Natural killer cell (primary cell): ENCODE results near the gene PRDM16. TPM values are rescaled to one million over a fixed set of nuclear protein-coding genes. Genes with fewer than 3 reads are reported as not detected.

Experiments
- ATAC-seq, 3 donors: fragments of 150-1000 bp in 2 of 3; fragments of 200-7000 bp in 1 of 3; cut with Tn5 transposase; 1 replicate in 1 of 3; 2 replicates in 2 of 3; pipeline ENCODE4 v1.10.0; 2021; ENCODE audit warnings: mild to moderate bottlenecking in 2 of 3, moderate library complexity in 2 of 3
- DNase-seq, 2 donors: peaks; one replicate each; pipeline versions ENCODE4 v3.0.0 to v3.0.0-alpha.2; 2013 to 2021; ENCODE audit warnings: mixed read lengths in 1 of 2
- H3K27ac ChIP-seq: one replicate; pipeline ENCODE4 v1.5.1; 2013; ENCODE audit warnings: mild to moderate bottlenecking, low read length
- H3K27me3 ChIP-seq: one replicate; pipeline ENCODE4 v1.6.1; 2013; ENCODE audit warnings: low read length; ENCODE audit not compliant: control insufficient read depth, insufficient read depth
- H3K36me3 ChIP-seq: one replicate; pipeline ENCODE4 v1.6.1; 2013; ENCODE audit warnings: low read length; ENCODE audit not compliant: control insufficient read depth, insufficient read depth
- H3K4me1 ChIP-seq: one replicate; pipeline ENCODE4 v1.6.1; 2013; ENCODE audit warnings: low read length; ENCODE audit not compliant: control insufficient read depth, insufficient read depth
- H3K4me3 ChIP-seq: one replicate; pipeline ENCODE4 v1.5.1; 2013; ENCODE audit warnings: low read length
- H3K9me3 ChIP-seq: one replicate; pipeline ENCODE4 v1.6.1; 2013; ENCODE audit warnings: low read length; ENCODE audit not compliant: control insufficient read depth, insufficient read depth
- H3K27ac Mint-ChIP-seq, 2 donors: one replicate each; pipeline ENCODE4 v1.8.0; 2022; ENCODE audit warnings: mild to moderate bottlenecking in 2 of 2, mixed read lengths in 2 of 2, moderate library complexity in 1 of 2
- H3K27me3 Mint-ChIP-seq, 2 donors: one replicate each; pipeline ENCODE4 v1.8.0; 2022; ENCODE audit warnings: low read depth in 2 of 2, mixed read lengths in 2 of 2
- H3K36me3 Mint-ChIP-seq: one replicate; pipeline ENCODE4 v1.8.0; 2022; ENCODE audit warnings: mixed read lengths
- H3K4me1 Mint-ChIP-seq, 2 donors: one replicate each; pipeline ENCODE4 v1.8.0; 2022; ENCODE audit warnings: mixed read lengths in 2 of 2
- H3K4me3 Mint-ChIP-seq: one replicate; pipeline ENCODE4 v1.8.0; 2022; ENCODE audit warnings: mild to moderate bottlenecking, moderate library complexity, mixed read lengths
- H3K9me3 Mint-ChIP-seq, 2 donors: one replicate each; pipeline ENCODE4 v1.8.0; 2022; ENCODE audit warnings: mixed read lengths in 2 of 2
- CTCF ChIP-seq: fragments of 200-600 bp; IDR thresholded peaks from one replicate; pipeline ENCODE4 v1.8.0; 2022; ENCODE audit warnings: antibody characterized with exemption
- WGBS: methylation state at CpG from one replicate; pipeline ENCODE4 v1.1.7; 2013; ENCODE audit warnings: missing lambda C conversion rate; ENCODE audit not compliant: insufficient coverage; 5-methylcytosine and 5-hydroxymethylcytosine counted together
- intact Hi-C: fragments of 100-400 bp; cut with micrococcal nuclease; formaldehyde crosslinking; loops from one replicate; pipeline ENCODE4 v1.14.2; 2022
- total RNA-seq, 4 donors: library from RNA; stranded (reverse); fragments of 120-200 nt in 1 of 4; gene quantifications; one replicate each; pipeline versions ENCODE4 v1.2.3 to v1.2.4, GENCODE V29; 2013 to 2022

The PRDM16 gene
- total RNA-seq, 3 donors from 2014 or later (not counting 1 experiment from before 2014, with no cell fraction given), result 0.25 to 0.64 TPM; not detected in 1

- H3K27ac ChIP-seq, result no peak overlapping the region
- no peak for ATAC-seq
- TF ChIP-seq CTCF, result no peak
- 90% methylated on average over 16 of the region's 16 CpGs for WGBS
- H3K9me3 ChIP-seq, result no peaks in the 10 kb centered on the region
- peaks cover 13% of the 10 kb centered on the region in 2 donors for H3K4me1 Mint-ChIP-seq
- no peak overlapping the region for H3K4me3 Mint-ChIP-seq
- no peak overlapping the region for H3K27ac Mint-ChIP-seq
- H3K36me3 ChIP-seq, result no peaks in the 10 kb centered on the region
- DNase-seq, result no peak
- H3K27me3 Mint-ChIP-seq, result peaks cover 27 to 35% of the 10 kb centered on the region in 2 donors
- H3K9me3 Mint-ChIP-seq, result no peaks in the 10 kb centered on the region
- intact Hi-C loops, result no loop called here
- peaks cover 23% of the 10 kb centered on the region for H3K4me1 ChIP-seq
- H3K36me3 Mint-ChIP-seq, result no peaks in the 10 kb centered on the region
- peaks cover 3% of the 10 kb centered on the region for H3K27me3 ChIP-seq
- H3K4me3 ChIP-seq, result no peak overlapping the region
Measured at GRCh38 chr1:3363756-3364155, 294.8 kb downstream of the PRDM16 start.

- Mint-ChIP-seq H3K27ac (no peak overlapping the region), H3K9me3 (no peaks in the 10 kb centered on the region), H3K27me3 (peaks cover 27 to 43% of the 10 kb centered on the region in 2 donors), H3K4me1 (peaks cover 13 to 14% of the 10 kb centered on the region in 2 donors), H3K4me3 (no peak overlapping the region), H3K36me3 (no peaks in the 10 kb centered on the region)
- intact Hi-C loops, result no loop called here
- Histone ChIP-seq H3K9me3 (no peaks in the 10 kb centered on the region), H3K27me3 (peaks cover 3% of the 10 kb centered on the region), H3K4me1 (peaks cover 23% of the 10 kb centered on the region), H3K36me3 (no peaks in the 10 kb centered on the region), H3K4me3 (no peak overlapping the region), H3K27ac (no peak overlapping the region)
- WGBS, result 31% methylated on average over 18 of the region's 18 CpGs
- ATAC-seq (no peak), DNase-seq (no peak)
- no peak for TF ChIP-seq CTCF
Measured at GRCh38 chr1:3364551-3364950, 295.5 kb downstream of the PRDM16 start.

GRCh38 chr1:3364983-3365382, 296.0 kb downstream of the PRDM16 start:
- no peak overlapping the region for H3K4me3 ChIP-seq
- H3K4me1 Mint-ChIP-seq, result peaks cover 13 to 18% of the 10 kb centered on the region in 2 donors
- no peaks in the 10 kb centered on the region for H3K36me3 ChIP-seq
- intact Hi-C loops, result no loop called here
- peaks cover 29 to 47% of the 10 kb centered on the region in 2 donors for H3K27me3 Mint-ChIP-seq
- peaks cover 3% of the 10 kb centered on the region for H3K27me3 ChIP-seq
- DNase-seq (no peak), ATAC-seq (no peak)
- no peaks in the 10 kb centered on the region for H3K36me3 Mint-ChIP-seq
- peaks cover 23% of the 10 kb centered on the region for H3K4me1 ChIP-seq
- H3K9me3 Mint-ChIP-seq, result no peaks in the 10 kb centered on the region
- no peak overlapping the region for H3K27ac ChIP-seq
- no peaks in the 10 kb centered on the region for H3K9me3 ChIP-seq
- H3K27ac Mint-ChIP-seq, result no peak overlapping the region
- no peak for TF ChIP-seq CTCF
- H3K4me3 Mint-ChIP-seq, result no peak overlapping the region
- WGBS, result 74% methylated on average over 9 of the region's 11 CpGs

- H3K4me1 ChIP-seq, result peaks cover 19% of the 10 kb centered on the region
- H3K36me3 Mint-ChIP-seq, result no peaks in the 10 kb centered on the region
- H3K27me3 Mint-ChIP-seq, result peaks cover 32 to 50% of the 10 kb centered on the region in 2 donors
- H3K4me1 Mint-ChIP-seq, result peaks cover 13 to 25% of the 10 kb centered on the region in 2 donors
- no peak overlapping the region for H3K4me3 ChIP-seq
- no peak overlapping the region for H3K4me3 Mint-ChIP-seq
- no peaks in the 10 kb centered on the region for H3K9me3 Mint-ChIP-seq
- intact Hi-C loops, result no loop called here
- ATAC-seq (no peak), DNase-seq (no peak)
- no peaks in the 10 kb centered on the region for H3K9me3 ChIP-seq
- no peak overlapping the region for H3K27ac ChIP-seq
- H3K36me3 ChIP-seq, result no peaks in the 10 kb centered on the region
- peaks cover 3% of the 10 kb centered on the region for H3K27me3 ChIP-seq
- no peak for TF ChIP-seq CTCF
- H3K27ac Mint-ChIP-seq, result no peak overlapping the region
- WGBS, result 44% methylated on average over 22 of the region's 22 CpGs
Measured at GRCh38 chr1:3365523-3366125, 296.6 kb downstream of the PRDM16 start.
